ENCODE data around the gene BBC3. TPM values are rescaled to one million over a fixed set of nuclear protein-coding genes. Genes with fewer than 3 reads are reported as not detected.
"Not testable (repeated sequence)": the region's sequence is repeated elsewhere in the genome, so short reads cannot be mapped to it uniquely, and the experiment has no call there.

The BBC3 gene
- total RNA-seq, 1 experiment from 2014 or later = 49.5 TPM

- no peak for TF ChIP-seq ZNF416 (CRISPR knock-in tag; IDR thresholded peaks at IDR 0.05)
- TF ChIP-seq E2F5 (CRISPR knock-in tag; IDR thresholded peaks at IDR 0.05) = no peak
- no peak for TF ChIP-seq IRF1 (CRISPR knock-in tag; IDR thresholded peaks at IDR 0.05)
- no peak for TF ChIP-seq ZSCAN18 (CRISPR knock-in tag; IDR thresholded peaks at IDR 0.05)
- TF ChIP-seq TCF7 (CRISPR knock-in tag; IDR thresholded peaks at IDR 0.05; ENCODE audit: low read depth) = no peak
- TF ChIP-seq AFF4 (CRISPR knock-in tag; IDR thresholded peaks at IDR 0.05; ENCODE audit: borderline replicate concordance) = no peak
- TF ChIP-seq GTF2I (CRISPR knock-in tag; conservative IDR thresholded peaks at IDR 0.05) = no peak
- no peak for TF ChIP-seq ZNF121 (CRISPR knock-in tag; IDR thresholded peaks at IDR 0.05)
- TF ChIP-seq SP1 (CRISPR knock-in tag; conservative IDR thresholded peaks at IDR 0.05) = no peak
- TF ChIP-seq, protein P1, sequence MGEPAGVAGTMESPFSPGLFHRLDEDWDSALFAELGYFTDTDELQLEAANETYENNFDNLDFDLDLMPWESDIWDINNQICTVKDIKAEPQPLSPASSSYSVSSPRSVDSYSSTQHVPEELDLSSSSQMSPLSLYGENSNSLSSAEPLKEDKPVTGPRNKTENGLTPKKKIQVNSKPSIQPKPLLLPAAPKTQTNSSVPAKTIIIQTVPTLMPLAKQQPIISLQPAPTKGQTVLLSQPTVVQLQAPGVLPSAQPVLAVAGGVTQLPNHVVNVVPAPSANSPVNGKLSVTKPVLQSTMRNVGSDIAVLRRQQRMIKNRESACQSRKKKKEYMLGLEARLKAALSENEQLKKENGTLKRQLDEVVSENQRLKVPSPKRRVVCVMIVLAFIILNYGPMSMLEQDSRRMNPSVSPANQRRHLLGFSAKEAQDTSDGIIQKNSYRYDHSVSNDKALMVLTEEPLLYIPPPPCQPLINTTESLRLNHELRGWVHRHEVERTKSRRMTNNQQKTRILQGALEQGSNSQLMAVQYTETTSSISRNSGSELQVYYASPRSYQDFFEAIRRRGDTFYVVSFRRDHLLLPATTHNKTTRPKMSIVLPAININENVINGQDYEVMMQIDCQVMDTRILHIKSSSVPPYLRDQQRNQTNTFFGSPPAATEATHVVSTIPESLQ (CRISPR knock-in tag; IDR thresholded peaks at IDR 0.05) = no peak
- no peak for TF ChIP-seq RELA (CRISPR knock-in tag; IDR thresholded peaks at IDR 0.05; ENCODE audit: borderline replicate concordance)
- ChIA-PET POLR2A (no interaction called here), CTCF (no interaction called here)
- DNase-seq (ENCODE audit: low spot score) = no peak
- Mint-ChIP-seq H3K36me3 (peaks cover 67% of the 10 kb centered on the region), H3K27me3 (ENCODE audit: low read depth) (no peaks in the 10 kb centered on the region), H3K9me3 (no peaks in the 10 kb centered on the region), H3K4me3 (no peak overlapping the region), H3K4me1 (no peaks in the 10 kb centered on the region), H3K27ac (0 out of 2 replicates have a peak overlapping the region, but pooled peaks have one; percentile 24)
- ATAC-seq = no peak
Observed at GRCh38 chr19:47264629-47265028, 33.6 kb upstream of the BBC3 start.

- peaks cover 12% of the 10 kb centered on the region for H3K4me1 Mint-ChIP-seq
Observed at GRCh38 chr19:47261946-47262793, 31.2 kb upstream of the BBC3 start.

GRCh38 chr19:47260476-47260875, 29.5 kb upstream of the BBC3 start:
- ChIA-PET POLR2A (no interaction called here), CTCF (interaction anchor here (0.8 kb wide), 1 partner anchor 13 kb away, joined by 3 read pairs; no protein-coding TSS in a partner anchor)
- no peak for ATAC-seq
- Mint-ChIP-seq H3K9me3 (no peaks in the 10 kb centered on the region), H3K4me3 (no peak overlapping the region), H3K27me3 (ENCODE audit: low read depth) (no peaks in the 10 kb centered on the region), H3K27ac (no peak overlapping the region; the same call in 1 of the 2 replicates), H3K4me1 (peaks cover 12% of the 10 kb centered on the region), H3K36me3 (peaks cover 53% of the 10 kb centered on the region)
- no peak for DNase-seq (ENCODE audit: low spot score)
- TF ChIP-seq FOXJ3 (CRISPR knock-in tag; IDR thresholded peaks at IDR 0.05; ENCODE audit: borderline replicate concordance) (no peak), NR2C2 (CRISPR knock-in tag; IDR thresholded peaks at IDR 0.05) (no peak), NFE2L1 (CRISPR knock-in tag; IDR thresholded peaks at IDR 0.05) (no peak), GTF2I (CRISPR knock-in tag; conservative IDR thresholded peaks at IDR 0.05) (no peak), SMAD4 (CRISPR knock-in tag; IDR thresholded peaks at IDR 0.05) (no peak), ZBTB21 (CRISPR knock-in tag; IDR thresholded peaks at IDR 0.05; ENCODE audit: borderline replicate concordance) (no peak), ZBTB43 (CRISPR knock-in tag; IDR thresholded peaks at IDR 0.05) (no peak), NR3C1 (CRISPR knock-in tag; conservative IDR thresholded peaks at IDR 0.05; ENCODE audit: low read depth) (no peak)
- TF ChIP-seq, protein P2, sequence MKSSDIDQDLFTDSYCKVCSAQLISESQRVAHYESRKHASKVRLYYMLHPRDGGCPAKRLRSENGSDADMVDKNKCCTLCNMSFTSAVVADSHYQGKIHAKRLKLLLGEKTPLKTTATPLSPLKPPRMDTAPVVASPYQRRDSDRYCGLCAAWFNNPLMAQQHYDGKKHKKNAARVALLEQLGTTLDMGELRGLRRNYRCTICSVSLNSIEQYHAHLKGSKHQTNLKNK (CRISPR knock-in tag; IDR thresholded peaks at IDR 0.05) = no peak

More at GRCh38 chr19:47261946-47262793, 31.2 kb upstream of the BBC3 start:
- POLR2A ChIA-PET; DNase-seq (ENCODE audit: low spot score); H3K27ac Mint-ChIP-seq; H3K4me3 Mint-ChIP-seq; H3K9me3 Mint-ChIP-seq; H3K27me3 Mint-ChIP-seq (ENCODE audit: low read depth); ATAC-seq: not testable (repeated sequence)
- CTCF ChIA-PET = interaction anchor here (0.7 to 1.0 kb wide), 2 partner anchors 10 to 87 kb away, joined by 3 to 7 read pairs; partner anchors contain the start of gene DHX34
- peaks cover 66% of the 10 kb centered on the region for H3K36me3 Mint-ChIP-seq

Data from WTC11 (cell line).